Endothelial cell of umbilical vein (primary cell): ENCODE results near the gene RPL5. TPM values are rescaled to one million over a fixed set of nuclear protein-coding genes. Genes with fewer than 3 reads are reported as not detected.

Source experiments
- BruUV-seq: library from RNA; stranded (reverse); fragments of 400-500 nt; replicated peaks from 2 replicates; lab custom pipeline; 2021; lab: Mats Ljungman, UMichigan
- CTCF ChIA-PET: fragments of 300-600, 350-600 bp; sonication (Branson Sonifier 250); formaldehyde crosslinking; loops from one replicate; lab custom pipeline; 2021; ENCODE audit warnings: antibody characterized with exemption, inconsistent platforms; lab: Charles Lee
- POLR2A ChIA-PET: fragments of 300-600, 350-600 bp; sonication (Branson Sonifier 250); formaldehyde crosslinking; loops from one replicate; lab custom pipeline; 2021; ENCODE audit warnings: antibody characterized with exemption, inconsistent platforms; lab: Charles Lee
- DNase-seq: peaks from one replicate; pipeline ENCODE4 v3.0.0-alpha.2; 2011; ENCODE audit warnings: low read depth, low spot score
- FAIRE-seq: peaks from 2 replicates; lab custom pipeline; 2011; peaks lifted over from hg19 to GRCh38; lab: Jason Lieb, UNC
- H2AFZ ChIP-seq: 2 replicates; pipeline ENCODE4 v1.6.0; 2012; ENCODE audit warnings: low read depth, low read length, control low read depth, inconsistent platforms
- H3K27ac ChIP-seq: 2 replicates; pipeline ENCODE4 v1.5.1; 2011; ENCODE audit warnings: low read depth, mild to moderate bottlenecking, control low read depth, low read length, moderate library complexity; ENCODE audit not compliant: insufficient read depth
- H3K27me3 ChIP-seq, 2 experiments: 2 replicates each; pipeline versions ENCODE4 v1.6.0 to v1.6.1; 2011; ENCODE audit warnings: low read length in 2 of 2, mixed read lengths in 1 of 2; ENCODE audit not compliant: control insufficient read depth in 2 of 2, insufficient read depth in 2 of 2
- H3K36me3 ChIP-seq, 2 experiments: 2 replicates in 1 of 2; 3 replicates in 1 of 2; pipeline ENCODE4 v1.5.1; 2011; ENCODE audit warnings: low read length in 2 of 2, mild to moderate bottlenecking in 1 of 2, moderate library complexity in 1 of 2; ENCODE audit not compliant: control insufficient read depth in 2 of 2, insufficient read depth in 2 of 2; ENCODE audit errors: extremely low read depth in 1 of 2
- H3K4me1 ChIP-seq: 3 replicates; pipeline ENCODE4 v1.5.1; 2011; ENCODE audit warnings: mild to moderate bottlenecking, low read length; ENCODE audit not compliant: control insufficient read depth, insufficient read depth; ENCODE audit errors: extremely low read depth
- H3K4me2 ChIP-seq: 2 replicates; pipeline ENCODE4 v1.6.1; 2011; ENCODE audit warnings: low read length, control low read depth, mixed read lengths; ENCODE audit not compliant: insufficient read depth
- H3K4me3 ChIP-seq, 3 experiments: fragments of 200-600 bp in 1 of 3; sonication (generic), shearing (Covaris generic) in 1 of 3; replicated peaks in 1 of 3; 2 replicates each; pipeline ENCODE4 v1.5.1; 2011 to 2016; ENCODE audit warnings: control low read depth in 3 of 3, low read length in 3 of 3, mild to moderate bottlenecking in 2 of 3, inconsistent platforms in 1 of 3, low read depth in 1 of 3, moderate library complexity in 1 of 3; ENCODE audit not compliant: insufficient read depth in 1 of 3
- H3K79me2 ChIP-seq: 2 replicates; pipeline ENCODE4 v1.6.0; 2012; ENCODE audit warnings: low read length, inconsistent platforms; ENCODE audit not compliant: control insufficient read depth, insufficient read depth
- H3K9ac ChIP-seq: replicated peaks from 2 replicates; pipeline ENCODE3; 2011; ENCODE audit warnings: low read length, control low read depth; ENCODE audit not compliant: insufficient read depth; ENCODE audit errors: extremely low read depth
- H3K9me1 ChIP-seq: replicated peaks from 3 replicates; pipeline ENCODE4 v1.6.0; 2011; ENCODE audit warnings: mild to moderate bottlenecking, low read length; ENCODE audit not compliant: control insufficient read depth, insufficient read depth; ENCODE audit errors: extremely low read depth
- H3K9me3 ChIP-seq: replicated peaks from 2 replicates; pipeline ENCODE4 v1.5.1; 2012; ENCODE audit warnings: low read length, inconsistent platforms; ENCODE audit not compliant: control insufficient read depth, insufficient read depth
- H4K20me1 ChIP-seq: replicated peaks from 2 replicates; pipeline ENCODE3; 2011; ENCODE audit warnings: mild to moderate bottlenecking, low read length; ENCODE audit not compliant: control insufficient read depth, insufficient read depth; ENCODE audit errors: extremely low read depth
- GATA2 ChIP-seq: IDR thresholded peaks from 2 replicates; pipeline ENCODE4 v1.7.0; 2011; ENCODE audit warnings: low read depth, mild to moderate bottlenecking, moderate library complexity, mixed read lengths, low read length; ENCODE audit not compliant: insufficient read length, insufficient read depth
- POLR2AphosphoS5 ChIP-seq: IDR thresholded peaks from 2 replicates; pipeline ENCODE4 v1.6.1; 2012; ENCODE audit warnings: low read depth, mild to moderate bottlenecking, control low read depth, low read length, moderate library complexity; ENCODE audit not compliant: insufficient read depth
- dilution Hi-C: fragments of 300-500 bp; cut with MboI; formaldehyde crosslinking; loops from one replicate; pipeline ENCODE4 v1.15.0; 2019; ENCODE audit warnings: low sequenced_read_pairs; ENCODE audit not compliant: extremely low pct_ligation_motif_present
- intact Hi-C: fragments of 100-400 bp; cut with micrococcal nuclease; formaldehyde crosslinking; loops from one replicate; pipeline ENCODE4 v1.10.0; 2022
- polyA plus RNA-seq, 4 experiments: library from polyadenylated mRNA; depleted of rRNA in 3 of 4; stranded (reverse) in 3 of 4; unstranded in 1 of 4; fragments of >200 nt; gene quantifications; 2 replicates each; pipeline versions ENCODE4 v1.2.1 to v1.2.3, GENCODE V29; 2011 to 2012; ENCODE audit warnings: missing spikeins in 1 of 4
- total RNA-seq: library from RNA; stranded (reverse); gene quantifications from 2 replicates; pipeline ENCODE4 v1.2.3, GENCODE V29; 2021
- TF ChIP-seq, protein P1 (sequence below), 2 donors: IDR thresholded peaks; 1 replicate in 1 of 2; 2 replicates in 1 of 2; pipeline ENCODE4 v1.5.1; 2011; ENCODE audit warnings: low read length in 2 of 2, mild to moderate bottlenecking in 2 of 2, moderate library complexity in 2 of 2, control low read depth in 1 of 2, inconsistent platforms in 1 of 2, low read depth in 1 of 2; ENCODE audit not compliant: insufficient read depth in 1 of 2; ENCODE audit errors: extremely low read depth in 1 of 2

The RPL5 gene
- total and polyA plus RNA-seq, 2 donors (not counting 3 experiments of a cell fraction or from before 2014, with no cell fraction given), result 1,109 to 1,237 TPM

DNA sequence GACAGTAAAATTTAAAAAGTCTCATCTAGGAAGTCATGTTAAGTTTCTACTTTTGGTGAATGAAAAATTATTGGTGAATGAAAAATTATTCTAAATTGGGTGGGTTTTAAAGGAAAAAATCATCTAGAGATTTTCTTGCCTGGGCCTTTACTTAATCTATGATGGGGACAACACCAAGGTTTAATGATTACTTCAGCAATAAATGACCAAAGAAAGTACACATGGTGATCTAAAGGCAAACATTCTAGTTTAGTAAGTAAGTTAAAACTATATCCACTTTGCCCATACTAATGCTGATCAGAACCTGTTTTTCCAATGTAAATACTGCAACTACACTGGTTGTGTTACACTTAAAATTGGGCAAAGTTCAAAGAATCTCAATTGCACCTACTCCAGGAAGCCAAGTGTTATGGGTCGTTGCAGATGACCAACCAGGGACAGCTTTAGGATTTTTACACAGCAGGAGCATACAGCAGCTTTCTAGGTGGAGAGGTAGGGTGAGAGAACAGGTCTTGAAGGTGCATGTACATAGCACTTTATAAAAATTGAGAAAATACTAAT, 14.6 kb upstream of the RPL5 start:
- Histone ChIP-seq H4K20me1 (no peaks in the 10 kb centered on the region), H3K9me3 (no peaks in the 10 kb centered on the region), H3K9me1 (no peaks in the 10 kb centered on the region), H3K27me3 (no peaks in the 10 kb centered on the region), H3K36me3 (no peaks in the 10 kb centered on the region), H3K27ac (no peak overlapping the region), H2AFZ (no peak overlapping the region), H3K79me2 (no peaks in the 10 kb centered on the region), H3K9ac (no peak overlapping the region), H3K4me3 (no peak overlapping the region), H3K4me2 (no peak overlapping the region), H3K4me1 (no peaks in the 10 kb centered on the region)
- dilution Hi-C loops, result no loop called here
- BruUV-seq, result no TSS peak
- POLR2A ChIA-PET, result no interaction called here
- FAIRE-seq (no peak), DNase-seq (no peak)
- intact Hi-C loops, result loop anchor here (5.0 to 10.0 kb wide), 3 partner anchors 192 to 505 kb away; no protein-coding TSS in a partner anchor
- CTCF ChIA-PET, result interaction anchor here (0.7 to 4.2 kb wide), 10 partner anchors 11 to 506 kb away, joined by 3 to 63 read pairs (median 13); partner anchors contain the start of genes EVI5 and RPL5
- TF ChIP-seq, protein P1, sequence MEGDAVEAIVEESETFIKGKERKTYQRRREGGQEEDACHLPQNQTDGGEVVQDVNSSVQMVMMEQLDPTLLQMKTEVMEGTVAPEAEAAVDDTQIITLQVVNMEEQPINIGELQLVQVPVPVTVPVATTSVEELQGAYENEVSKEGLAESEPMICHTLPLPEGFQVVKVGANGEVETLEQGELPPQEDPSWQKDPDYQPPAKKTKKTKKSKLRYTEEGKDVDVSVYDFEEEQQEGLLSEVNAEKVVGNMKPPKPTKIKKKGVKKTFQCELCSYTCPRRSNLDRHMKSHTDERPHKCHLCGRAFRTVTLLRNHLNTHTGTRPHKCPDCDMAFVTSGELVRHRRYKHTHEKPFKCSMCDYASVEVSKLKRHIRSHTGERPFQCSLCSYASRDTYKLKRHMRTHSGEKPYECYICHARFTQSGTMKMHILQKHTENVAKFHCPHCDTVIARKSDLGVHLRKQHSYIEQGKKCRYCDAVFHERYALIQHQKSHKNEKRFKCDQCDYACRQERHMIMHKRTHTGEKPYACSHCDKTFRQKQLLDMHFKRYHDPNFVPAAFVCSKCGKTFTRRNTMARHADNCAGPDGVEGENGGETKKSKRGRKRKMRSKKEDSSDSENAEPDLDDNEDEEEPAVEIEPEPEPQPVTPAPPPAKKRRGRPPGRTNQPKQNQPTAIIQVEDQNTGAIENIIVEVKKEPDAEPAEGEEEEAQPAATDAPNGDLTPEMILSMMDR (IDR thresholded peaks at IDR 0.05; ENCODE audit: extremely low read depth in 1 of 2, insufficient read depth in 1 of 2, low read depth in 1 of 2, low read length in 2 of 2), result no peak
- TF ChIP-seq POLR2AphosphoS5 (no peak), GATA2 (no peak)
